Calu3 (cell line): ENCODE results near the gene CSRP3. TPM values are rescaled to one million over a fixed set of nuclear protein-coding genes. Genes with fewer than 3 reads are reported as not detected.

Experiments used
- BruUV-seq: library from RNA; stranded (reverse); fragments of 400-500 nt; replicated peaks from 2 replicates; lab custom pipeline; 2021; lab: Mats Ljungman, UMichigan
- CTCF ChIA-PET: fragments of 300-600 bp; sonication (Branson Sonifier 250); formaldehyde crosslinking; loops from one replicate; lab custom pipeline; 2022; ENCODE audit warnings: antibody characterized with exemption; lab: Charles Lee
- DNase-seq: peaks from one replicate; pipeline ENCODE4 v3.0.0; 2022
- H3K27ac Mint-ChIP-seq: one replicate; pipeline ENCODE4 v1.8.0; 2022; ENCODE audit warnings: mixed read lengths; ENCODE audit not compliant: unreplicated experiment
- H3K27me3 Mint-ChIP-seq: one replicate; pipeline ENCODE4 v1.8.0; 2022; ENCODE audit warnings: mixed read lengths; ENCODE audit not compliant: unreplicated experiment
- H3K36me3 Mint-ChIP-seq: one replicate; pipeline ENCODE4 v1.8.0; 2022; ENCODE audit warnings: mild to moderate bottlenecking, moderate library complexity, mixed read lengths; ENCODE audit not compliant: insufficient read depth, unreplicated experiment
- H3K4me1 Mint-ChIP-seq: one replicate; pipeline ENCODE4 v1.8.0; 2022; ENCODE audit warnings: mild to moderate bottlenecking, low read depth, mixed read lengths; ENCODE audit not compliant: unreplicated experiment
- H3K4me3 Mint-ChIP-seq: one replicate; pipeline ENCODE4 v1.8.0; 2022; ENCODE audit warnings: mild to moderate bottlenecking, low read depth, moderate library complexity, mixed read lengths; ENCODE audit not compliant: unreplicated experiment
- H3K9me3 Mint-ChIP-seq: one replicate; pipeline ENCODE4 v1.8.0; 2022; ENCODE audit warnings: low read depth, mixed read lengths; ENCODE audit not compliant: unreplicated experiment
- CTCF ChIP-seq: fragments of 200-600 bp; IDR thresholded peaks from one replicate; pipeline ENCODE4 v1.8.0; 2022; ENCODE audit warnings: antibody characterized with exemption; ENCODE audit not compliant: unreplicated experiment
- intact Hi-C: fragments of 100-400 bp; cut with micrococcal nuclease; formaldehyde crosslinking; loops from one replicate; pipeline ENCODE4 v1.10.0; 2022; ENCODE audit not compliant: unreplicated experiment
- total RNA-seq: library from RNA; stranded (reverse); gene quantifications from 2 replicates; pipeline ENCODE4 v1.2.3, GENCODE V29; 2022

The CSRP3 gene
- total RNA-seq, 1 experiment from 2014 or later, result not detected

DNA sequence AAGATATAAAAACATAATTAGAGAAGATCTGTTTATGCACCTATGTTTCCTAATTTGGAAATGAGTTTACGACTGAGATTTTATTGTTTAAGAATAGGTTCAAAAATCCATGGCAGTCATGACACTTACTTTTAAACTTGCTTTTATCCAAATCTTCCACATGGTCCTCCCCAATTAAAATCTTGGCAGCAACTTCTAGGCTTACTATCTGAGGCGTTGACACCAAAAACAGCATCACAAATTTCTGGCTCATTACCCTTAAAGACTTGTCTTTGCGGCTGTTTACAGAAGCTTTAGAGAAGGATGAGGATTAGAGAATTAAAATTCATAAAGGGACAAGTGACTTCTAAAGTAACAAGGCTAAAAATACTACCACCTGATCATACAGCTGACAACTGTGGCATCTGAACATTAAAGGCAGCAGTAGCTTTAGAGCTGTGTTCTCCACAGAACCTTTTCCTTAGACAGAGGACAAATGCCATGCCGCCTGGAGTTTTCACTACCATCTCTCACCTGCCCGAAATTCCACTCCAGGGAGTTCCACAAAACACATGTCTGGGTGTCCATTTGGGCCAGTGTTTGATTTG is 32.5 kb upstream of the CSRP3 start:
- BruUV-seq, result no TSS peak
- H3K36me3 Mint-ChIP-seq, result peaks cover 9% of the 10 kb centered on the region
- no peak overlapping the region for H3K4me3 Mint-ChIP-seq
- no peak for DNase-seq
- no peaks in the 10 kb centered on the region for H3K27me3 Mint-ChIP-seq
- intact Hi-C loops, result no loop called here
- CTCF ChIA-PET, result interaction anchor here (0.5 to 0.7 kb wide), 2 partner anchors 34 to 1882 kb away, joined by 3 read pairs; no protein-coding TSS in a partner anchor
- H3K4me1 Mint-ChIP-seq, result peaks cover 26% of the 10 kb centered on the region
- no peaks in the 10 kb centered on the region for H3K9me3 Mint-ChIP-seq
- H3K27ac Mint-ChIP-seq, result no peak overlapping the region
- TF ChIP-seq CTCF, result no peak

DNA sequence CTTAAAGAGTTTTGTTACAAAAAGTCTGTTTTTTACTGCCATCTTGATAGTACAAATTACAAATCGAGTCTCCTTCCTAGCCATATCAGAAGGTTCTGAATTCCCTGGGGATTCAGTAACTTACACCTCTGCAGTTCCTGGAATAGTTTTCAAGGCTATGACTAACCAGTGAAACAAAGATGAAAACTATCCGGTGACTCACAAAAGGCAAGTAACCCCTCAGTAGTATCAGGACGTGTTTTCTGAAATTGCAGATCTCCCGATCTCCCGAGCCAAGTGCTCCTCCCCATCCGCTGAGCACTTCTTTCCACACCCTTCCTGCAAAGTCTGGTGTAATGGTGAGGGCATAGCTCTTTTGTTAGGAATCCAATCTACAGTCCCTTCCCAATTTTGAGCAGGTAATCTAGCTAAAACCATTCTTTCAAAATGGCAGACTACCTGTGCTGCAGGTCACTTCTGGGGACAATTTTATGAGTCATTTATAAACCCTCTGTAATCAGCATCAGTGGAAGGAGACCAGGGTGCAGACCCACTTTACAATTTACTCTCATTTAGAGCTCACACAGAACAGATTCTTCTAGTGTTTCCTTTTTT is 31.2 kb upstream of the CSRP3 start:
- DNase-seq, result no peak
- no peaks in the 10 kb centered on the region for H3K9me3 Mint-ChIP-seq
- no peak overlapping the region for H3K27ac Mint-ChIP-seq
- intact Hi-C loops, result no loop called here
- H3K4me1 Mint-ChIP-seq, result peaks cover 16% of the 10 kb centered on the region
- TF ChIP-seq CTCF, result no peak
- no peaks in the 10 kb centered on the region for H3K27me3 Mint-ChIP-seq
- no TSS peak for BruUV-seq
- H3K4me3 Mint-ChIP-seq, result peak overlapping the region; percentile 37
- CTCF ChIA-PET, result no interaction called here
- peaks cover 9% of the 10 kb centered on the region for H3K36me3 Mint-ChIP-seq

- no peak for TF ChIP-seq CTCF
- no peaks in the 10 kb centered on the region for H3K9me3 Mint-ChIP-seq
- H3K27ac Mint-ChIP-seq, result no peak overlapping the region
- intact Hi-C loops, result no loop called here
- H3K36me3 Mint-ChIP-seq, result peaks cover 4% of the 10 kb centered on the region
- no peak overlapping the region for H3K4me3 Mint-ChIP-seq
- BruUV-seq, result no TSS peak
- CTCF ChIA-PET, result no interaction called here
- no peaks in the 10 kb centered on the region for H3K27me3 Mint-ChIP-seq
- DNase-seq, result no peak
- H3K4me1 Mint-ChIP-seq, result peaks cover 8% of the 10 kb centered on the region
Observed at GRCh38 chr11:19229671-19230070, 27.9 kb upstream of the CSRP3 start.

DNA sequence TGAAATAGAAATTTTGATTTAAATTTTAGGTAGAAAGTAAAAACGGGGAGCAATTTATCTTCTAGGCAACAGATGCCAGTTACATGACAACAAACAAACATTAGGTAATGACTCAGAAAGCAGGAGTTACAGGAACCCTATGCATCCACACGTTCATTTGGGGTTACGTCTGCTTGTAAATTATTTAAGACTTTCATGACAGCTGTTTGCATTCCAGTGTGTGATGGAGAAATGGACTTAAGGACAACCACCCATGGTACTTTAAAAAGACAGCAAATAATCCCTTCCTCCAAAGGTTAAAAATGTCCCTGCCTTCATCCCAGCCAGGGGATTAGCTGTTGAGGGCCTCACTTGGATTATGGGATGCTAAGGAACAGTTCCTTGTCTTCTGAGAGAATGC is 27.2 kb upstream of the CSRP3 start:
- CTCF ChIA-PET, result no interaction called here
- Mint-ChIP-seq H3K27ac (no peak overlapping the region), H3K4me1 (peaks cover 8% of the 10 kb centered on the region), H3K27me3 (no peaks in the 10 kb centered on the region), H3K9me3 (no peaks in the 10 kb centered on the region), H3K4me3 (no peak overlapping the region), H3K36me3 (peaks cover 4% of the 10 kb centered on the region)
- intact Hi-C loops, result no loop called here
- no peak for TF ChIP-seq CTCF
- no peak for DNase-seq
- no TSS peak for BruUV-seq
